ENCODE data around the gene TRPM5.

The TRPM5 gene

GRCh38 chr11:2435288-2436012, 8.9 kb downstream of the TRPM5 start:
- no peak for DNase-seq

- no peak for DNase-seq
Observed at GRCh38 chr11:2434506-2435255, 9.6 kb downstream of the TRPM5 start.

- DNase-seq = no peak
Observed at GRCh38 chr11:2434008-2434407, 10.3 kb downstream of the TRPM5 start.

- DNase-seq = no peak
Observed at GRCh38 chr11:2433106-2433925, 11.0 kb downstream of the TRPM5 start.

- DNase-seq = no peak
Observed at GRCh38 chr11:2432628-2433071, 11.7 kb downstream of the TRPM5 start.

GRCh38 chr11:2432171-2432621, 12.1 kb downstream of the TRPM5 start:
- no peak for DNase-seq

- DNase-seq = no peak
Observed at GRCh38 chr11:2431395-2431794, 12.9 kb downstream of the TRPM5 start.

- peak; percentile 85 for DNase-seq
Observed at GRCh38 chr11:2428322-2428795, 16.0 kb downstream of the TRPM5 start.

- DNase-seq = no peak
Observed at GRCh38 chr11:2427721-2428321, 16.5 kb downstream of the TRPM5 start.

- DNase-seq = no peak
Observed at GRCh38 chr11:2426826-2427521, 17.3 kb downstream of the TRPM5 start.

GRCh38 chr11:2426221-2426620, 18.1 kb downstream of the TRPM5 start:
- no peak for DNase-seq

GRCh38 chr11:2425506-2425905, 18.8 kb downstream of the TRPM5 start:
- DNase-seq = no peak

- DNase-seq = no peak
Observed at GRCh38 chr11:2424811-2425495, 19.4 kb downstream of the TRPM5 start.

- no peak for DNase-seq
Observed at GRCh38 chr11:2423157-2424025, 20.9 kb downstream of the TRPM5 start.

GRCh38 chr11:2422461-2423156, 21.7 kb downstream of the TRPM5 start:
- no peak for DNase-seq

GRCh38 chr11:2421996-2422395, 22.3 kb downstream of the TRPM5 start:
- no peak for DNase-seq

- no peak for DNase-seq
Observed at GRCh38 chr11:2421226-2421994, 22.9 kb downstream of the TRPM5 start.

GRCh38 chr11:2420502-2421225, 23.6 kb downstream of the TRPM5 start:
- peak; percentile 69 to 75 for DNase-seq
